Measurements from ENCODE around the gene ENTR1.

Gene ENTR1

GRCh38 chr9:136364942-136365774 lies 45.3 kb downstream of the ENTR1 start:
- in situ Hi-C loops (cut with MboI; ENCODE audit: low sequenced_read_pairs): no loop called here

GRCh38 chr9:136363949-136364748 lies 46.3 kb downstream of the ENTR1 start:
- in situ Hi-C loops (cut with MboI; ENCODE audit: low sequenced_read_pairs): no loop called here

GRCh38 chr9:136363106-136363948 lies 47.1 kb downstream of the ENTR1 start, which contains the start of gene DNLZ:
Gene DNLZ, minus strand, starts transcription at chr9:136363744. Its CDS starts 30 bp downstream, at chr9:136363714.
- in situ Hi-C loops (cut with MboI; ENCODE audit: low sequenced_read_pairs): no loop called here

- in situ Hi-C loops (cut with MboI; ENCODE audit: low sequenced_read_pairs): no loop called here
Observed at GRCh38 chr9:136362450-136362784, 48.0 kb downstream of the ENTR1 start.

GRCh38 chr9:136361754-136362449 lies 48.5 kb downstream of the ENTR1 start:
- in situ Hi-C loops (cut with MboI; ENCODE audit: low sequenced_read_pairs): no loop called here

GRCh38 chr9:136361047-136361753 lies 49.2 kb downstream of the ENTR1 start:
- in situ Hi-C loops (cut with MboI; ENCODE audit: low sequenced_read_pairs): no loop called here

- in situ Hi-C loops (cut with MboI; ENCODE audit: low sequenced_read_pairs): no loop called here
Observed at GRCh38 chr9:136359774-136360718, 50.4 kb downstream of the ENTR1 start.

GRCh38 chr9:136358888-136359287 lies 51.5 kb downstream of the ENTR1 start:
- in situ Hi-C loops (cut with MboI; ENCODE audit: low sequenced_read_pairs): no loop called here

GRCh38 chr9:136358016-136358415 lies 52.4 kb downstream of the ENTR1 start:
- in situ Hi-C loops (cut with MboI; ENCODE audit: low sequenced_read_pairs): no loop called here

GRCh38 chr9:136357202-136357725 lies 53.1 kb downstream of the ENTR1 start:
- in situ Hi-C loops (cut with MboI; ENCODE audit: low sequenced_read_pairs): no loop called here

GRCh38 chr9:136355616-136356557 lies 54.5 kb downstream of the ENTR1 start:
- in situ Hi-C loops (cut with MboI; ENCODE audit: low sequenced_read_pairs): no loop called here

- in situ Hi-C loops (cut with MboI; ENCODE audit: low sequenced_read_pairs): no loop called here
Observed at GRCh38 chr9:136354592-136355085, 55.8 kb downstream of the ENTR1 start.

- in situ Hi-C loops (cut with MboI; ENCODE audit: low sequenced_read_pairs): no loop called here
Observed at GRCh38 chr9:136353757-136354488, 56.5 kb downstream of the ENTR1 start.

- in situ Hi-C loops (cut with MboI; ENCODE audit: low sequenced_read_pairs): no loop called here
Observed at GRCh38 chr9:136353088-136353487, 57.3 kb downstream of the ENTR1 start.

- in situ Hi-C loops (cut with MboI; ENCODE audit: low sequenced_read_pairs): no loop called here
Observed at GRCh38 chr9:136352682-136353081, 57.7 kb downstream of the ENTR1 start.

Measured in HL-60/S4 treated with retinoic acid at 250 ng/mL for 4 days and 3 days (cell line).